GM18499 (cell line): ENCODE results near the gene HOXA10.

Experiments
- ATAC-seq: cut with Tn5 transposase; IDR thresholded peaks from one replicate; pipeline ENCODE4 v1.9.1; 2021; ENCODE audit warnings: moderate number of reproducible peaks; ENCODE audit not compliant: insufficient read depth, unreplicated experiment

Gene HOXA10

GRCh38 chr7:27121684-27122076 lies 52.4 kb downstream of the HOXA10 start:
- no peak for ATAC-seq
